Measurements from ENCODE around the gene LAT. TPM values are rescaled to one million over a fixed set of nuclear protein-coding genes. Genes with fewer than 3 reads are reported as not detected.
"Not testable (repeated sequence)": the region's sequence is repeated elsewhere in the genome, so short reads cannot be mapped to it uniquely, and the experiment has no call there.

The LAT gene
- total RNA-seq, 4 donors from 2014 or later = 0.31 to 0.49 TPM; not detected in 2

DNA sequence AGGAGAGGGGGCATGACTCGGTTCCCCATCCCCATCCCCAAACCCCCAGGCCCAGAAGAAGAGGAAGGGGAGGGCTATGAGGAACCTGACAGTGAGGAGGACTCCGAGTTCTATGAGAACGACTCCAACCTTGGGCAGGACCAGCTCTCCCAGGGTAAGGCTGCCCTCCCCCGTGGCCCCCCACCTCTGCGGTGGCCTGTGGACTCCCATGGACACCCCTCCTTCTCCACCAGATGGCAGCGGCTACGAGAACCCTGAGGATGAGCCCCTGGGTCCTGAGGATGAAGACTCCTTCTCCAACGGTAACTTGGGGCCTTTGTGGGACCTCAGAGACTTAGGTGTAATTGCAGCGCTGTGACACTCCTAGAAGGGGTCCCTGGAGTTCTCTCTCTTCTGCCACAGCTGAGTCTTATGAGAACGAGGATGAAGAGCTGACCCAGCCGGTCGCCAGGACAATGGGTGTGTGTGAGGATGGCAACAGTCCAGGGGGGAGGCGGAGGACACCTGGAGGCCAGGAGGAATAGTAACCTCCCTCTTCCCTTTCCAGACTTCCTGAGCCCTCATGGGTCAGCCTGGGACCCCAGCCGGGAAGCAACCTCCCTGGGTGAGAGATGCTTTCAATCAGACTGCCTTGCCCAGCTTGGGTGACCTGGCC is 47.5 kb upstream of the LAT start:
- intact Hi-C loops (cut with DNase I; ENCODE audit: low total_unique reads) (no loop called here), in situ Hi-C loops (cut with MboI; ENCODE audit: low sequenced_read_pairs in 4 of 4) (no loop called here)
- Histone ChIP-seq H3K4me3 (no peak overlapping the region), H3K27ac (no peak overlapping the region), H3K27me3 (no peaks in the 10 kb centered on the region), H3K4me1 (no peaks in the 10 kb centered on the region), H3K36me3 (no peaks in the 10 kb centered on the region), H3K9me3 (no peaks in the 10 kb centered on the region)
- TF ChIP-seq POLR2A (IDR thresholded peaks at IDR 0.05) = no peak
- TF ChIP-seq, protein P1, sequence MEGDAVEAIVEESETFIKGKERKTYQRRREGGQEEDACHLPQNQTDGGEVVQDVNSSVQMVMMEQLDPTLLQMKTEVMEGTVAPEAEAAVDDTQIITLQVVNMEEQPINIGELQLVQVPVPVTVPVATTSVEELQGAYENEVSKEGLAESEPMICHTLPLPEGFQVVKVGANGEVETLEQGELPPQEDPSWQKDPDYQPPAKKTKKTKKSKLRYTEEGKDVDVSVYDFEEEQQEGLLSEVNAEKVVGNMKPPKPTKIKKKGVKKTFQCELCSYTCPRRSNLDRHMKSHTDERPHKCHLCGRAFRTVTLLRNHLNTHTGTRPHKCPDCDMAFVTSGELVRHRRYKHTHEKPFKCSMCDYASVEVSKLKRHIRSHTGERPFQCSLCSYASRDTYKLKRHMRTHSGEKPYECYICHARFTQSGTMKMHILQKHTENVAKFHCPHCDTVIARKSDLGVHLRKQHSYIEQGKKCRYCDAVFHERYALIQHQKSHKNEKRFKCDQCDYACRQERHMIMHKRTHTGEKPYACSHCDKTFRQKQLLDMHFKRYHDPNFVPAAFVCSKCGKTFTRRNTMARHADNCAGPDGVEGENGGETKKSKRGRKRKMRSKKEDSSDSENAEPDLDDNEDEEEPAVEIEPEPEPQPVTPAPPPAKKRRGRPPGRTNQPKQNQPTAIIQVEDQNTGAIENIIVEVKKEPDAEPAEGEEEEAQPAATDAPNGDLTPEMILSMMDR (IDR thresholded peaks at IDR 0.05 in 4 of 5, conservative IDR thresholded peaks at IDR 0.05 in 1 of 5) = no peak
- ATAC-seq = no peak
- DNase-seq = no peak

GRCh38 chr16:28938721-28939120 is 46.1 kb upstream of the LAT start:
- no peak overlapping the region for H3K4me3 ChIP-seq
- no peaks in the 10 kb centered on the region for H3K9me3 ChIP-seq
- H3K27ac ChIP-seq = no peak overlapping the region
- no peaks in the 10 kb centered on the region for H3K36me3 ChIP-seq
- TF ChIP-seq, protein P1 (IDR thresholded peaks at IDR 0.05 in 4 of 5, conservative IDR thresholded peaks at IDR 0.05 in 1 of 5) = no peak
- no peak for TF ChIP-seq POLR2A (IDR thresholded peaks at IDR 0.05)
- no peaks in the 10 kb centered on the region for H3K4me1 ChIP-seq
- intact Hi-C loops (cut with DNase I; ENCODE audit: low total_unique reads) = no loop called here
- ATAC-seq (no peak), DNase-seq (no peak)
- no peaks in the 10 kb centered on the region for H3K27me3 ChIP-seq
- in situ Hi-C loops (cut with MboI; ENCODE audit: low sequenced_read_pairs in 4 of 4) = no loop called here

DNA sequence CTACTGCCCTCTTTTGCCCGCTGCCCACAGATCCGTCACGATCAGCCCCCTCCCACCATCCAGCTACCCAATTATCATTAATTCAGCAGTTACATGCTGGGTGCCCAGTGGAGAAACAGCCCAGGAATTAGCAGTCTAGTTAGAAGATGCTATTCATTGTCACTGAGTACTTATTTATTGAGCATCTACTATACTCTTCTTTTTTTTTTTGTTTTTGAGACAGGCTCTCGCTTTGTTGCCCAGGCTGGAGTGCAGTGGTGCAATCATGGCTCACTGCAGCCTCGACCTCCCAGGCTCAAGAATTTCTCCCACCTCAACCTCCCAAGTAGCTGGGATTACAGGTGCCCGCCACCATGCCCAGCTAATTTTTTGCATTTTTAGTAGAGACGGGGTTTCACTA is 45.0 kb upstream of the LAT start:
- H3K27me3 ChIP-seq; DNase-seq; H3K27ac ChIP-seq; H3K4me3 ChIP-seq; H3K36me3 ChIP-seq; ATAC-seq; H3K4me1 ChIP-seq; H3K9me3 ChIP-seq; intact Hi-C loops (cut with DNase I; ENCODE audit: low total_unique reads): not testable (repeated sequence)
- in situ Hi-C loops (cut with MboI; ENCODE audit: low sequenced_read_pairs in 4 of 4) = loop anchor here (10.0 kb wide), 3 partner anchors 65 to 115 kb away; partner anchors contain the start of genes SH2B1 (in 2 of the 4), ATP2A1 (in 1 of the 4) and ATXN2L (in 1 of the 4)

DNA sequence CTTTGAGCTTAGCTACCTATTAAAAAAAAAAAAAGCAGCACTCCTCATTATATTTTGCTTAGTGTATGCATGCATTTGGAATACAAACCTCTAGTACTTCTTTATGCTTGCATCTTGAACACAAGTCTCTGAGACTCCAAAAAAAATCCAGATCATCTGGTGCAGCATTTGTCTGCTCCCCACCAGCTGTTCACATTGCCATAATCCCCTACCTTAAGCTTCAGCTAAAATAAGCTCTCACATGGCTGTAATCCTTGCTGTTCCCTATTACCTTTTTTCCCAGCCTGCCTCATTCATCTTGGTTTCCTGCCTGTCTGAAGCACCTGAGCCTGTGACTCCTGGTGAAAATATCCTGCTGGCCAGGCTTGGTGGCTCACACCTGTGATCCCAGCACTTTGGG is 41.6 kb upstream of the LAT start:
- no peaks in the 10 kb centered on the region for H3K27me3 ChIP-seq
- intact Hi-C loops (cut with DNase I; ENCODE audit: low total_unique reads) = no loop called here
- H3K27ac ChIP-seq = no peak overlapping the region
- no peak overlapping the region for H3K4me3 ChIP-seq
- H3K36me3 ChIP-seq = no peaks in the 10 kb centered on the region
- TF ChIP-seq, protein P1 (IDR thresholded peaks at IDR 0.05 in 4 of 5, conservative IDR thresholded peaks at IDR 0.05 in 1 of 5) = no peak
- TF ChIP-seq POLR2A (IDR thresholded peaks at IDR 0.05) = no peak
- DNase-seq = no peak
- H3K4me1 ChIP-seq = peaks cover 5 to 9% of the 10 kb centered on the region in 2 donors
- H3K9me3 ChIP-seq = no peaks in the 10 kb centered on the region
- in situ Hi-C loops (cut with MboI; ENCODE audit: low sequenced_read_pairs in 4 of 4) = loop anchor here (10.0 kb wide), 3 partner anchors 68 to 118 kb away; partner anchors contain the start of genes SH2B1 (in 2 of the 4), ATP2A1 (in 1 of the 4) and ATXN2L (in 1 of the 4)
- ATAC-seq = no peak

- Histone ChIP-seq H3K4me3 (no peak overlapping the region), H3K27ac (no peak overlapping the region), H3K27me3 (no peaks in the 10 kb centered on the region), H3K36me3 (no peaks in the 10 kb centered on the region), H3K9me3 (no peaks in the 10 kb centered on the region), H3K4me1 (peaks cover 7 to 14% of the 10 kb centered on the region in 2 donors)
- no peak for DNase-seq
- ATAC-seq = no peak
- intact Hi-C loops (cut with DNase I; ENCODE audit: low total_unique reads) (no loop called here), in situ Hi-C loops (cut with MboI; ENCODE audit: low sequenced_read_pairs in 4 of 4) (loop anchor here (5.0 to 10.0 kb wide), 4 partner anchors 72 to 124 kb away; partner anchors contain the start of genes ATXN2L (in 3 of the 4), SH2B1 (in 2 of the 4) and ATP2A1 (in 1 of the 4))
- no peak for TF ChIP-seq POLR2A (IDR thresholded peaks at IDR 0.05)
- TF ChIP-seq, protein P1 (IDR thresholded peaks at IDR 0.05 in 4 of 5, conservative IDR thresholded peaks at IDR 0.05 in 1 of 5) = no peak
Observed at GRCh38 chr16:28946681-28947080, 38.2 kb upstream of the LAT start.

Measured in gastrocnemius medialis (tissue), 4 donors.